Hepatocyte (in vitro differentiated cells): ENCODE results near the gene ACER1. TPM values are rescaled to one million over a fixed set of nuclear protein-coding genes. Genes with fewer than 3 reads are reported as not detected.

Experiments
- DNase-seq: peaks from one replicate; pipeline ENCODE4 v3.0.0-alpha.2; 2016; ENCODE audit warnings: low spot score
- H2AFZ ChIP-seq: fragments of 200-600 bp; sonication (generic); 2 replicates; pipeline ENCODE4 v1.6.0; 2016; ENCODE audit warnings: antibody characterized with exemption, mild to moderate bottlenecking
- H3K27ac ChIP-seq: fragments of 200-600 bp; sonication (generic); 2 replicates; pipeline ENCODE4 v1.5.1; 2016; ENCODE audit warnings: mild to moderate bottlenecking
- H3K27me3 ChIP-seq: fragments of 200-600 bp; sonication (generic); 2 replicates; pipeline ENCODE4 v1.6.1; 2016
- H3K36me3 ChIP-seq: fragments of 200-600 bp; sonication (generic); replicated peaks from 2 replicates; pipeline ENCODE4 v1.5.1; 2016; ENCODE audit warnings: low read depth; ENCODE audit not compliant: insufficient read depth
- H3K4me1 ChIP-seq: fragments of 200-600 bp; sonication (generic); 2 replicates; pipeline ENCODE4 v1.5.1; 2016; ENCODE audit warnings: mild to moderate bottlenecking, moderate library complexity; ENCODE audit not compliant: insufficient read depth
- H3K4me2 ChIP-seq: fragments of 200-600 bp; sonication (generic); 2 replicates; pipeline ENCODE4 v1.6.0; 2016
- H3K4me3 ChIP-seq: fragments of 200-600 bp; sonication (generic); 2 replicates; pipeline ENCODE4 v1.5.1; 2016; ENCODE audit warnings: mild to moderate bottlenecking
- H3K79me2 ChIP-seq: fragments of 200-600 bp; sonication (generic); 2 replicates; pipeline ENCODE4 v1.6.0; 2017; ENCODE audit warnings: mild to moderate bottlenecking
- H3K9me2 ChIP-seq: fragments of 200-600 bp; sonication (generic); replicated peaks from 2 replicates; pipeline ENCODE4 v1.6.0; 2017; ENCODE audit warnings: mild to moderate bottlenecking; ENCODE audit not compliant: insufficient read depth
- H3K9me3 ChIP-seq: fragments of 200-600 bp; sonication (generic); 2 replicates; pipeline ENCODE4 v1.5.1; 2016; ENCODE audit warnings: low read depth, mild to moderate bottlenecking
- H4K20me1 ChIP-seq: fragments of 200-600 bp; sonication (generic); 2 replicates; pipeline ENCODE4 v1.6.0; 2016; ENCODE audit warnings: mild to moderate bottlenecking; ENCODE audit not compliant: insufficient read depth, poor library complexity, severe bottlenecking
- EZH2 ChIP-seq: fragments of 200-600 bp; sonication (generic); IDR thresholded peaks from 2 replicates; pipeline ENCODE4 v1.6.1; 2016; ENCODE audit warnings: antibody characterized with exemption, mild to moderate bottlenecking, borderline replicate concordance
- EZH2phosphoT487 ChIP-seq: fragments of 200-600 bp; sonication (generic); IDR thresholded peaks from one replicate; pipeline ENCODE4 v1.6.1; 2018; ENCODE audit warnings: antibody characterized with exemption, mild to moderate bottlenecking, low read depth, moderate library complexity; ENCODE audit not compliant: unreplicated experiment, severe bottlenecking
- WGBS: methylation state at CpG from one replicate; pipeline ENCODE4 v1.1.6; 2016; ENCODE audit warnings: low lambda C conversion rate; ENCODE audit errors: missing lambda C conversion rate; 5-methylcytosine and 5-hydroxymethylcytosine counted together
- polyA plus RNA-seq: library from polyadenylated mRNA; unstranded; fragments of >200 nt; fragmentation: Nextera tagmentation; extraction: Ambion mirVana; gene quantifications from 2 replicates; pipeline ENCODE4 v1.2.1, GENCODE V29; 2016
- total RNA-seq: library from RNA; depleted of rRNA; stranded (reverse); fragments of >200 nt; gene quantifications from 2 replicates; pipeline ENCODE4 v1.2.3, GENCODE V29; 2014
- TF ChIP-seq, protein P1 (sequence below): fragments of 200-600 bp; sonication (generic); IDR thresholded peaks from 2 replicates; pipeline ENCODE4 v1.5.1; 2016; ENCODE audit warnings: antibody characterized with exemption, mild to moderate bottlenecking; ENCODE audit not compliant: poor library complexity

Gene ACER1
- total and polyA plus RNA-seq, 2 experiments from 2014 or later, result not detected

DNA sequence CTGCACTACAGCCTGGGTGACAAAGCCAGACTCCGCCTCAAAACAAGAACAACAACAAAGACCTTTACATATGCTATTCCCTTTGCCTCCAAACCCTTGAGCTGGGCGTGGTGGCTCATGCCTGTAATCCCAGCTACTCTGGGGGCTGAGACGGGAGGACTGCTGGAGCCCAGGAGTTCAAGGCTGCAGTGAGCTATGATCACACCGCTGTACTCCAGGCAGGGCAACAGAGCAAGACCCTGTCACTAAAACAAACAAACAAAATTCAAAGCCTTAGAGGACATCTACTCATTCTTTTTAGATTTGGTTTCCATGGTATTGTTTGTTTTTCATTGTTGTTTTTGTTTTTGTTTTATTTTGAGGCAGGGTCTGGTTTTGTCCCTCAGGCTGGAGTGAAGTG, 7.8 kb downstream of the ACER1 start:
- no peaks in the 10 kb centered on the region for H3K36me3 ChIP-seq
- no peaks in the 10 kb centered on the region for H3K27me3 ChIP-seq
- H3K9me3 ChIP-seq, result no peaks in the 10 kb centered on the region
- TF ChIP-seq, protein P1, sequence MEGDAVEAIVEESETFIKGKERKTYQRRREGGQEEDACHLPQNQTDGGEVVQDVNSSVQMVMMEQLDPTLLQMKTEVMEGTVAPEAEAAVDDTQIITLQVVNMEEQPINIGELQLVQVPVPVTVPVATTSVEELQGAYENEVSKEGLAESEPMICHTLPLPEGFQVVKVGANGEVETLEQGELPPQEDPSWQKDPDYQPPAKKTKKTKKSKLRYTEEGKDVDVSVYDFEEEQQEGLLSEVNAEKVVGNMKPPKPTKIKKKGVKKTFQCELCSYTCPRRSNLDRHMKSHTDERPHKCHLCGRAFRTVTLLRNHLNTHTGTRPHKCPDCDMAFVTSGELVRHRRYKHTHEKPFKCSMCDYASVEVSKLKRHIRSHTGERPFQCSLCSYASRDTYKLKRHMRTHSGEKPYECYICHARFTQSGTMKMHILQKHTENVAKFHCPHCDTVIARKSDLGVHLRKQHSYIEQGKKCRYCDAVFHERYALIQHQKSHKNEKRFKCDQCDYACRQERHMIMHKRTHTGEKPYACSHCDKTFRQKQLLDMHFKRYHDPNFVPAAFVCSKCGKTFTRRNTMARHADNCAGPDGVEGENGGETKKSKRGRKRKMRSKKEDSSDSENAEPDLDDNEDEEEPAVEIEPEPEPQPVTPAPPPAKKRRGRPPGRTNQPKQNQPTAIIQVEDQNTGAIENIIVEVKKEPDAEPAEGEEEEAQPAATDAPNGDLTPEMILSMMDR, result no peak
- no peak for TF ChIP-seq EZH2
- TF ChIP-seq EZH2phosphoT487, result no peak
- H3K4me3 ChIP-seq, result no peak overlapping the region
- H3K9me2 ChIP-seq, result no peaks in the 10 kb centered on the region
- DNase-seq, result no peak
- H3K79me2 ChIP-seq, result no peaks in the 10 kb centered on the region
- H4K20me1 ChIP-seq, result no peaks in the 10 kb centered on the region
- WGBS, result 89% methylated on average over 4 of the region's 4 CpGs
- H3K4me2 ChIP-seq, result no peak overlapping the region
- H3K27ac ChIP-seq, result no peak overlapping the region
- H3K4me1 ChIP-seq, result no peaks in the 10 kb centered on the region
- no peak overlapping the region for H2AFZ ChIP-seq

GRCh38 chr19:6324757-6325156, 8.7 kb downstream of the ACER1 start:
- Histone ChIP-seq H3K36me3 (no peaks in the 10 kb centered on the region), H3K9me2 (no peaks in the 10 kb centered on the region), H3K4me2 (no peak overlapping the region), H4K20me1 (no peaks in the 10 kb centered on the region), H3K9me3 (no peaks in the 10 kb centered on the region), H3K27ac (no peak overlapping the region), H3K4me1 (no peaks in the 10 kb centered on the region), H3K27me3 (no peaks in the 10 kb centered on the region), H3K4me3 (no peak overlapping the region), H2AFZ (no peak overlapping the region), H3K79me2 (no peaks in the 10 kb centered on the region)
- DNase-seq, result no peak
- WGBS, result 86% methylated on average over 4 of the region's 4 CpGs
- TF ChIP-seq, protein P1, result no peak
- TF ChIP-seq EZH2phosphoT487, result no peak
- TF ChIP-seq EZH2, result no peak

- no peaks in the 10 kb centered on the region for H3K79me2 ChIP-seq
- 51% methylated on average over 3 of the region's 3 CpGs for WGBS
Measured at GRCh38 chr19:6322284-6322683, 11.1 kb downstream of the ACER1 start.

More at GRCh38 chr19:6322284-6322683, 11.1 kb downstream of the ACER1 start:
- no peak overlapping the region for H3K27ac ChIP-seq
- no peaks in the 10 kb centered on the region for H3K27me3 ChIP-seq
- no peak overlapping the region for H2AFZ ChIP-seq
- H3K4me2 ChIP-seq, result no peak overlapping the region
- no peaks in the 10 kb centered on the region for H3K9me2 ChIP-seq
- H3K9me3 ChIP-seq, result no peaks in the 10 kb centered on the region
- H3K4me1 ChIP-seq, result no peaks in the 10 kb centered on the region
- H3K36me3 ChIP-seq, result no peaks in the 10 kb centered on the region
- no peaks in the 10 kb centered on the region for H4K20me1 ChIP-seq
- TF ChIP-seq, protein P1, result no peak
- TF ChIP-seq EZH2phosphoT487 (no peak), EZH2 (no peak)
- DNase-seq, result no peak
- H3K4me3 ChIP-seq, result no peak overlapping the region
